Naive thymus-derived CD8-positive, alpha-beta T cell (primary cell): Measurements from ENCODE around the gene DNAJC12. TPM values are rescaled to one million over a fixed set of nuclear protein-coding genes. Genes with fewer than 3 reads are reported as not detected.
A peak's percentile ranks its signal among the peaks of the same experiment; 100 is the strongest.
"Not testable (repeated sequence)": the region's sequence is repeated elsewhere in the genome, so short reads cannot be mapped to it uniquely, and the experiment has no call there.

Source experiments
- ATAC-seq, 2 donors: fragments of 150-1000 bp; cut with Tn5 transposase in 1 of 2; sonication (Bioruptor Pico), chemical (Tn5 transposase) in 1 of 2; 1 replicate in 1 of 2; 2 replicates in 1 of 2; pipeline ENCODE4 v1.10.0; 2021; ENCODE audit warnings: mild to moderate bottlenecking in 2 of 2, moderate library complexity in 2 of 2
- POLR2A ChIA-PET: fragments of 350-600 bp; sonication (Branson Sonifier 250); formaldehyde crosslinking; loops from one replicate; lab custom pipeline; 2021; ENCODE audit warnings: antibody characterized with exemption; lab: Charles Lee
- DNase-seq, 10 donors: peaks; one replicate each; pipeline versions ENCODE4 v3.0.0 to v3.0.0-alpha.2; 2020 to 2022
- H3K27ac Mint-ChIP-seq, 10 donors: one replicate each; pipeline ENCODE4 v1.8.0; 2020 to 2022; ENCODE audit warnings: mild to moderate bottlenecking in 10 of 10, mixed read lengths in 10 of 10, moderate library complexity in 4 of 10, inconsistent platforms in 1 of 10
- H3K27me3 Mint-ChIP-seq, 5 donors: one replicate each; pipeline ENCODE4 v1.8.0; 2021 to 2022; ENCODE audit warnings: mixed read lengths in 5 of 5
- H3K36me3 Mint-ChIP-seq, 3 donors: one replicate each; pipeline ENCODE4 v1.8.0; 2020 to 2022; ENCODE audit warnings: mixed read lengths in 3 of 3, mild to moderate bottlenecking in 2 of 3, inconsistent platforms in 1 of 3
- H3K4me1 Mint-ChIP-seq, 4 donors: one replicate each; pipeline ENCODE4 v1.8.0; 2021 to 2022; ENCODE audit warnings: mixed read lengths in 4 of 4
- H3K4me3 Mint-ChIP-seq, 10 donors: one replicate each; pipeline ENCODE4 v1.8.0; 2020 to 2022; ENCODE audit warnings: mild to moderate bottlenecking in 10 of 10, mixed read lengths in 10 of 10, moderate library complexity in 6 of 10, inconsistent platforms in 1 of 10
- H3K9me3 Mint-ChIP-seq, 9 donors: one replicate each; pipeline ENCODE4 v1.8.0; 2020 to 2022; ENCODE audit warnings: mixed read lengths in 9 of 9, mild to moderate bottlenecking in 3 of 9, inconsistent platforms in 1 of 9, moderate library complexity in 1 of 9
- polyA plus RNA-seq, 3 donors: library from polyadenylated mRNA; unstranded; fragments of 300-500 nt; fragmentation: Illumina TruSeq; gene quantifications; one replicate each; pipeline ENCODE4 v1.2.3, GENCODE V29; 2021
- total RNA-seq, 8 experiments: library from RNA in 2 of 8; stranded (reverse) in 2 of 8; gene quantifications; one replicate each; pipeline ENCODE4 v1.2.3 and lab custom pipeline; 2021 to 2026

Gene DNAJC12
- not detected for total RNA-seq
- polyA plus RNA-seq: 1 to 10 TPM in 1 of 3 donors, under 1 TPM in 1, not detected in 1; 0.30 to 1.4 TPM
- total RNA-seq (lab: John Stamatoyannopoulos, UW): 0 to 1.2 (median 0.12) reads per million in 6 experiments

GRCh38 chr10:67837541-67838314, at the start of gene DNAJC12:
TSS of gene DNAJC12 (minus strand) at chr10:67838188. CDS start at chr10:67838011, 177 bp downstream.
- Mint-ChIP-seq H3K27ac (peak within 1 kb of the TSS in 1 of 10 donors; percentile 56), H3K27me3 (no peaks in the 10 kb centered on the region), H3K36me3 (peaks cover 0 to 5% (median 0%) of the 10 kb centered on the region in 3 donors), H3K9me3 (peaks cover 0 to 14% (median 6%) of the 10 kb centered on the region in 9 donors), H3K4me1 (peaks cover 0 to 6% (median 1%) of the 10 kb centered on the region in 4 donors), H3K4me3 (peak within 1 kb of the TSS in 3 of 10 donors; percentile 10 to 26 (median 23))
- DNase-seq: peak in 2 of 10 donors; percentile 27 to 28
- POLR2A ChIA-PET: interaction anchor here (2.0 to 2.3 kb wide), 2 partner anchors 10 to 12 kb away, joined by 5 to 6 read pairs; no protein-coding TSS in a partner anchor
- peak; percentile 79 to 97 for ATAC-seq

DNA sequence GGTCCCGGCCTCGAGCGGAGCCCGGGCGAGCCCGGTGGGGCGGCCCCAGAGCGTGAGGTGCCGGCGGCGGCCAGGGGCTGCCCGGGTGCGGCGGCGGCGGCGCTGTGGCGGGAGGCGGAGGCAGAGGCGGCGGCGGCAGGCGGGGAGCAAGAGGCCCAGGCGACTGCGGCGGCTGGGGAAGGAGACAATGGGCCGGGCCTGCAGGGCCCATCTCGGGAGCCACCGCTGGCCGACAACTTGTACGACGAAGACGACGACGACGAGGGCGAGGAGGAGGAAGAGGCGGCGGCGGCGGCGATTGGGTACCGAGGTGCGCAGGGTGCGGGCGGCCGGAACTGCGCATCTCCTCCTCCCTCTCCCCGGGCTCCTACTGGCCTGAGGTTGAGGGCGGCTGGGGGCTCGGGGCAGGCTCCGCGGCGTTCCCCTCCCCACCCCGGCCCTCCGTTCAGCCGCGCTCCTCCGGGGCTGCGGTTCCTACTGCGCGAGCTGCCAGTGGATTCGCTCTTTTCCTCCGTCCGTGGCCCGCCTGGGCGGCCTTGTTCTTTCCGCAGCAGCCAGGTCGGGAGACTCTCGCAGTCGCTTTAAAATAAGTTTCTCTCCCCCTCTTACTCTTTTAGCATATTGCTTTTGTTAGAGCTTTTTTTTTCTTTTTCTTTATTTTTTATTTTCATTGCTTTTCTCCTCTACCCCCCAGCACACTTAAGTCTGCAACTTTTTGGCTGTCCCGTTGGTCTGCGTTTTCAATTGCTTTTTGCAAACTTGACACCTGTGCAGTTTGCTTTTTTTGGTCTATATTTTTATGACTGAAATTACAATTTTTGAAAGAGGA, 47.1 kb upstream of the DNAJC12 start:
- H3K27ac Mint-ChIP-seq: peak overlapping the region; percentile 92 to 98 (median 96)
- POLR2A ChIA-PET: interaction anchor here (0.6 to 3.5 kb wide), 18 partner anchors 9 to 1717 kb away, joined by 3 to 32 read pairs (median 4); partner anchors contain the start of genes DDX50, HERC4, HNRNPH3 and PBLD

GRCh38 chr10:67884313-67884841, 46.4 kb upstream of the DNAJC12 start, which contains the start of gene SIRT1:
TSS of gene SIRT1 (plus strand) at chr10:67884656. CDS start at chr10:67884722, 66 bp downstream.
- Mint-ChIP-seq H3K4me1 (peaks cover 16 to 45% (median 35%) of the 10 kb centered on the region in 4 donors), H3K36me3 (peaks cover 0 to 27% (median 11%) of the 10 kb centered on the region in 3 donors), H3K4me3 (peak within 1 kb of the TSS; percentile 90 to 98 (median 95)), H3K27me3 (no peaks in the 10 kb centered on the region), H3K9me3 (no peaks in the 10 kb centered on the region), H3K27ac (peak within 1 kb of the TSS; percentile 94 to 98 (median 96))
- ATAC-seq (peak; percentile 78 to 82), DNase-seq (peak; percentile 88 to 95 (median 92))
- POLR2A ChIA-PET: interaction anchor here (0.6 to 3.5 kb wide), 9 partner anchors 10 to 448 kb away, joined by 3 to 32 read pairs (median 5); partner anchors contain the start of genes HERC4, HNRNPH3 and PBLD

More for the DNA sequence above, 47.1 kb upstream of the DNAJC12 start:
- peak; percentile 70 to 73 for ATAC-seq
- no peaks in the 10 kb centered on the region for H3K27me3 Mint-ChIP-seq
- H3K36me3 Mint-ChIP-seq: peaks cover 0 to 34% (median 15%) of the 10 kb centered on the region in 3 donors
- DNase-seq: peak; percentile 70 to 90 (median 76)
- H3K4me3 Mint-ChIP-seq: peak overlapping the region; percentile 90 to 98 (median 94)
- no peaks in the 10 kb centered on the region for H3K9me3 Mint-ChIP-seq
- peaks cover 19 to 48% (median 39%) of the 10 kb centered on the region in 4 donors for H3K4me1 Mint-ChIP-seq

- ATAC-seq: peak; percentile 7
- peak in 1 of 10 donors; percentile 7 for DNase-seq
- peaks cover 0 to 21% (median 9%) of the 10 kb centered on the region in 3 donors for H3K36me3 Mint-ChIP-seq
- peak overlapping the region; percentile 94 to 98 (median 96) for H3K27ac Mint-ChIP-seq
- POLR2A ChIA-PET: interaction anchor here (0.6 to 3.5 kb wide), 9 partner anchors 10 to 449 kb away, joined by 3 to 32 read pairs (median 5); partner anchors contain the start of genes HERC4, HNRNPH3 and PBLD
- H3K27me3 Mint-ChIP-seq: no peaks in the 10 kb centered on the region
- H3K4me3 Mint-ChIP-seq: peak overlapping the region; percentile 84 to 97 (median 92)
- peaks cover 14 to 39% (median 30%) of the 10 kb centered on the region in 4 donors for H3K4me1 Mint-ChIP-seq
- no peaks in the 10 kb centered on the region for H3K9me3 Mint-ChIP-seq
These were observed 45.8 kb upstream of the DNAJC12 start for GRCh38 chr10:67883710-67884312.

DNA sequence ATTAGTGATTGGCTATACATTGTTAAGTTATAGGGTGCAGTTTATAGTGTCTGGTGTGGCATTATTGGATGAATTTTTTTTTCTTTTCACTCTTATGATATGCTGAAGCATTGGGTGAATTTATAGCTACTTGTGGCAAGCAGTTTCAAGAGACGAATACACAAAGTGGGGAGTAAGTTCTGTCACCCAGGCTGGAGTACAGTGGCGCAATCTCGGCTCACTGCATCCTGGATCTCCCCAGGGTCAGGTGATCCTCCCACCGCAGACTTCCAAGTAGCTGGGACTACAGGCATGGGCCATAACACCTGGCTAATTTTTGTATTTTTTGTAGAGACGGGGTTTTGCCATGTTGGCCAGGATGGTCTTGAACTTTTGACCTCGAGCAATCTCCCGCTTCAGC, 40.1 kb upstream of the DNAJC12 start:
- POLR2A ChIA-PET: no interaction called here
- Mint-ChIP-seq H3K27me3 (no peaks in the 10 kb centered on the region), H3K27ac (no peak overlapping the region), H3K4me3 (no peak overlapping the region), H3K9me3 (no peaks in the 10 kb centered on the region), H3K4me1 (no peaks in the 10 kb centered on the region), H3K36me3 (no peaks in the 10 kb centered on the region)
- ATAC-seq: no peak
- DNase-seq: no peak

- H3K4me3 Mint-ChIP-seq, H3K9me3 Mint-ChIP-seq, H3K4me1 Mint-ChIP-seq, H3K27me3 Mint-ChIP-seq, H3K27ac Mint-ChIP-seq, DNase-seq, H3K36me3 Mint-ChIP-seq, POLR2A ChIA-PET, ATAC-seq: not testable (repeated sequence)
These were observed 39.4 kb upstream of the DNAJC12 start for GRCh38 chr10:67877421-67877820.

DNA sequence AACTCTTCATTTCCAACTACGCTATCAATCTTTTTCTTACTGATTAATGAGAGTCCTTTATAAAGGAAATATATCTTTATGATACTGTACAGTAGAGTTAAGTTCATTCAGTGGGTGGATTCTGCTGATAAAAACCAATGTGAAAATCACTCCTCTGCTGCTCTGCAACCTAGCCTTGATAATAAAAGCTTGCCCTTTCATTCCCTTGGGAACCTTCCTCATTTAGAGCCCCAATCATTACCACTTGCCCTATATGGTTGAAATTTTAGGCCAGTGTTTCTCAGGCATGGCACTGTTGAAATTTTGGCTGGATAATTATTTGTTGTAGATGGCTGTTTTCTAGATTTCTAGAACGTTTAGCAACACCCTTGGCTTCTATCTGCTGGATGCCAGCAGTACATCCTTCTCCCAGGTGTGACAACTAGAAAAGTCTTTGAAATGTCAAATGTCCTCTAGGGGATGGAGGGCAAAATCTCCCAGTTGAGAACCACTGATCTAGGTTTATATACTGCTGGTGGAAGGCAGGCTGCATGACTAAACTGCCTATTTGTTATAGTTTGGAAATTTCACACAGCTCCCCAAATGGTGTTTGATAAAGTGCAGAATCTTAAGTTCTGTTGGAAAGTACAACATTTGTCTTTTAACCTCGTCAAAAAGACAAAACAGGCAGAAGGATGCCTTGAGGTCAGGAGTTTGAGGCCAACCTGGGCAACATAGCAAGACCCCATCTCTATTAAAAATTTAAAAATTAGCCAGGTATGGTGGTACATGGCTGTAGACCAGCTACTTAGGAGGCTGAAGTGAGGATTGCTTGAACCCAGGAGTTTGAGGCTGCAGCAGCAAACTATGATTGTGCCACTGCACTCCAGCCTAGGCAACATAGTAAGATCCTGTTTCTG, 37.6 kb upstream of the DNAJC12 start:
- H3K27me3 Mint-ChIP-seq: no peaks in the 10 kb centered on the region
- no peaks in the 10 kb centered on the region for H3K4me1 Mint-ChIP-seq
- ATAC-seq (no peak), DNase-seq (no peak)
- POLR2A ChIA-PET: no interaction called here
- no peaks in the 10 kb centered on the region for H3K9me3 Mint-ChIP-seq
- H3K36me3 Mint-ChIP-seq: no peaks in the 10 kb centered on the region
- H3K27ac Mint-ChIP-seq: peak overlapping the region in 1 of 10 donors; percentile 1
- H3K4me3 Mint-ChIP-seq: no peak overlapping the region

- Mint-ChIP-seq H3K9me3 (no peaks in the 10 kb centered on the region), H3K4me1 (peaks cover 0 to 2% (median 0%) of the 10 kb centered on the region in 4 donors), H3K4me3 (no peak overlapping the region), H3K36me3 (no peaks in the 10 kb centered on the region), H3K27me3 (no peaks in the 10 kb centered on the region), H3K27ac (no peak overlapping the region)
- POLR2A ChIA-PET: no interaction called here
- ATAC-seq (no peak), DNase-seq (no peak)
These were observed 32.0 kb upstream of the DNAJC12 start for GRCh38 chr10:67869996-67870395.

DNA sequence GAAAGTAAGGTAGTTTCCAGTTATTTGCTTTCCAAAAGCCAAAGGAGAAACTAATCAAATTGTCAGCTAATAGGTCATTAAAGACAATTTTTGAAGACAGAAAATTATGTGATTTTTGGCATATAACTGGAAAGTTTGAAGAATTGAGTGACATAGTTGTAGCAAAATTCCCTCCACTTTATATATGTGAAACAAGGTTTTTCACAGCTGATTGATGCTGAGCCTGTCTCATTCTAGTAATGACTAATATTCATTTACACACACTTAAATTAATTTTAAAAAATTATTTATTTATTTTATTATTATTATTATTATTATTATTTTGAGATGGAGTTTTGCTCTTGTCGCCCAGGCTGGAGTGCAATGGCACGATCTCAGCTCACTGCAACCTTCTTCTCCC, 30.1 kb upstream of the DNAJC12 start:
- ATAC-seq (no peak), DNase-seq (no peak)
- Mint-ChIP-seq H3K4me3 (no peak overlapping the region), H3K9me3 (no peaks in the 10 kb centered on the region), H3K36me3 (no peaks in the 10 kb centered on the region), H3K4me1 (peaks cover 0 to 2% (median 0%) of the 10 kb centered on the region in 4 donors), H3K27me3 (no peaks in the 10 kb centered on the region), H3K27ac (no peak overlapping the region)
- POLR2A ChIA-PET: no interaction called here

- Mint-ChIP-seq H3K9me3 (no peaks in the 10 kb centered on the region), H3K27me3 (no peaks in the 10 kb centered on the region), H3K4me1 (peaks cover 0 to 2% (median 0%) of the 10 kb centered on the region in 4 donors)
These were observed 26.8 kb upstream of the DNAJC12 start for GRCh38 chr10:67864607-67865371.

More at GRCh38 chr10:67864607-67865371, 26.8 kb upstream of the DNAJC12 start:
- H3K36me3 Mint-ChIP-seq: no peaks in the 10 kb centered on the region
- DNase-seq (no peak), ATAC-seq (no peak)
- H3K27ac Mint-ChIP-seq: no peak overlapping the region
- H3K4me3 Mint-ChIP-seq: no peak overlapping the region
- POLR2A ChIA-PET: no interaction called here
